GM12891 (cell line): ENCODE measurements around the gene SLC25A47.

Experiments used
- DNase-seq: peaks from one replicate; pipeline ENCODE4 v3.0.0; 2011; ENCODE audit warnings: low spot score; ENCODE audit not compliant: insufficient read length
- FAIRE-seq: peaks from 2 replicates; lab custom pipeline; 2011; peaks lifted over from hg19 to GRCh38; lab: Jason Lieb, UNC
- PAX5 ChIP-seq: IDR thresholded peaks from 2 replicates; pipeline ENCODE4 v1.6.1; 2011; ENCODE audit warnings: low read length, moderate library complexity, mild to moderate bottlenecking; ENCODE audit not compliant: insufficient read depth, severe bottlenecking
- POLR2A ChIP-seq: IDR thresholded peaks from 2 replicates; pipeline ENCODE4 v1.6.1; 2011; ENCODE audit warnings: low read depth, low read length, control low read depth
- POLR2AphosphoS5 ChIP-seq: IDR thresholded peaks from 2 replicates; pipeline ENCODE4 v1.6.1; 2011; ENCODE audit warnings: low read depth, low read length, control low read depth
- POU2F2 ChIP-seq: IDR thresholded peaks from 2 replicates; pipeline ENCODE4 v1.6.1; 2011; ENCODE audit warnings: low read depth, mild to moderate bottlenecking, control low read depth, low read length, moderate library complexity
- SPI1 ChIP-seq: IDR thresholded peaks from 2 replicates; pipeline ENCODE4 v1.6.1; 2011; ENCODE audit warnings: low read depth, low read length, control low read depth
- TAF1 ChIP-seq: IDR thresholded peaks from 2 replicates; pipeline ENCODE4 v1.6.1; 2011; ENCODE audit warnings: low read depth, low read length, control low read depth

Gene SLC25A47

GRCh38 chr14:100375266-100375962 lies 52.3 kb downstream of the SLC25A47 start:
- peak; percentile 25; the same call in 1 of the 2 replicates for TF ChIP-seq POU2F2
- peak; percentile 62; the same call in 1 of the 2 replicates for TF ChIP-seq POLR2A
- peak; percentile 67 for TF ChIP-seq POLR2AphosphoS5
- TF ChIP-seq PAX5: peak; percentile 37
- 0 out of 2 replicates have a peak, but pooled peaks have one; percentile 24 for TF ChIP-seq SPI1
- peak; percentile 51; the same call in 1 of the 2 replicates for TF ChIP-seq TAF1
- DNase-seq: peak; percentile 43
- FAIRE-seq: no peak

- FAIRE-seq (peak; percentile 96), DNase-seq (peak; percentile 78)
- TF ChIP-seq POLR2A (peak; percentile 89), SPI1 (peak; percentile 83), POLR2AphosphoS5 (peak; percentile 77; the same call in 1 of the 2 replicates), POU2F2 (no peak), TAF1 (peak; percentile 79), PAX5 (no peak)
These were observed 53.0 kb downstream of the SLC25A47 start, which contains the start of gene WDR25 for GRCh38 chr14:100375963-100376735. Gene WDR25, plus strand, starts transcription at chr14:100376485.

- FAIRE-seq: no peak
These were observed 53.6 kb downstream of the SLC25A47 start for GRCh38 chr14:100376751-100377171.

More at GRCh38 chr14:100376751-100377171, 53.6 kb downstream of the SLC25A47 start:
- TF ChIP-seq SPI1 (no peak), POLR2A (no peak), POU2F2 (no peak), TAF1 (no peak), PAX5 (no peak)
- DNase-seq: no peak
